ENCODE data around the gene MGAT4A.
"Not testable (repeated sequence)": the region's sequence is repeated elsewhere in the genome, so short reads cannot be mapped to it uniquely, and the experiment has no call there.

MGAT4A gene

DNA sequence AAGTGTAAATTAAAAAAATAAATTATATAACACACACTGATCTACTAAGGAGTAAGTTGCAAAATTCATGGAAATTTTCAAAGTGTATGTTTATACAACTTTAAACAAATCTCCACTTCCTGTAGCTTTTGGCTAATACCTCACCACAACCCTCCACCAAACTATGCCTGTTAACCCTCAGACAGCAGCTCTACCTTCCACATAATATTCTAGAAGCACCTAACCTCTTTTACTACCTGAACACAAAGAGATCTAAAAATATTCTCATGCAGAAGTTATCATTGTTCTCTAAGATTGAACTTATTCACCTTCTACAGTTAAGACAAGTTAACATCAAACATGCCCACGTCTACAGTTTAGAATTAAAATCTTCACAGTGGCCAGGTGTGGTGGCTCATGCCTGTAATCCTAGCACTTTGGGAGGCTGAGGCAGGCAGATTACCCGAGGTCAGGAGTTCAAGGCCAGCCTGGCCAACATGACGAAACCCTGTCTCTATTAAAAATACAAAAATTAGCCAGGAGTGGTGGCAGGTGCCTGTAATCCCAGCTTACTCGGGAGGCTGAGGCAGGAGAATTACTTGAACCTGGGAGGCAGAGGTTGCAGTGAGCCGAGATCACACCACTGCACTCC is 2.7 kb downstream of the MGAT4A start:
- not testable (repeated sequence) for ATAC-seq, H3K27me3 Mint-ChIP-seq, DNase-seq, H3K9me3 Mint-ChIP-seq
- peak overlapping the region; percentile 76 to 82 for H3K4me3 Mint-ChIP-seq
- peaks cover 63% of the 10 kb centered on the region for H3K4me1 Mint-ChIP-seq
- H3K27ac Mint-ChIP-seq, result peak overlapping the region; percentile 83 to 84

DNA sequence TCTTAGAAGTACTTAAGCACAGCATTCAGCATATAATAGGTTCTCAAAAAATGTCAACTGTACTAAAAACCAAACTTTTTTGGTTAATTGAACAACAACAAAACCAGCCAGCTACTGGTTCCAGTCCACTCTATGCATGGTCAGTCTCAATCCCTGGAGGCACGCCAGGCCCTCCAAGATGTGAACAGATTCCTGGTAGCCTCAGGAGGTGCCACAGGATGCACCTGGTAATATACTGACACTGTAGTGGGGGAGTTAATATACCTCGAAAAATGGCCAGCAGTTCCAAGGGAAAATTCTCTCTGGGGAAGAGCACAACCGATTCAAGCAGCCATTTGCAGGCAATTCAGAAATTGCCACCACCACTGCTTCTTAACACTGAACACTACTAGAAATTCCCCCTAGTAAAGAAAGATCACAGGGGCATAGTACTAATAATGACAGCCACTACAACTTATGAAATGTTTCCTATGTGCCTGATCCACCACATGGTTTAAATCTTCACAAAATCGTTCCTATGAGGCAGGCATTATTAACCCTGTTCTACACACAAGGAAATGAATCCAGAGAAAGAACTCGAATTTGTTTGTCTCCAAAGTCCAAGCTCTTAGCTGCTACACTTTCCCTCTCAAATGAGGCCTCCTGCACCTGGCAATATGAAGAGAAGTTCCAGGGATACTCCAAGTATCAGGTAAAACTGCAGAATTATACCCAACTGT is 3.4 kb downstream of the MGAT4A start:
- DNase-seq, result no peak
- Mint-ChIP-seq H3K9me3 (peaks cover 2 to 3% of the 10 kb centered on the region in 2 donors), H3K4me3 (peak overlapping the region; percentile 76 to 82), H3K27ac (peak overlapping the region in 1 of 2 donors; percentile 44), H3K4me1 (peaks cover 63% of the 10 kb centered on the region), H3K27me3 (no peaks in the 10 kb centered on the region)
- ATAC-seq, result no peak

DNA sequence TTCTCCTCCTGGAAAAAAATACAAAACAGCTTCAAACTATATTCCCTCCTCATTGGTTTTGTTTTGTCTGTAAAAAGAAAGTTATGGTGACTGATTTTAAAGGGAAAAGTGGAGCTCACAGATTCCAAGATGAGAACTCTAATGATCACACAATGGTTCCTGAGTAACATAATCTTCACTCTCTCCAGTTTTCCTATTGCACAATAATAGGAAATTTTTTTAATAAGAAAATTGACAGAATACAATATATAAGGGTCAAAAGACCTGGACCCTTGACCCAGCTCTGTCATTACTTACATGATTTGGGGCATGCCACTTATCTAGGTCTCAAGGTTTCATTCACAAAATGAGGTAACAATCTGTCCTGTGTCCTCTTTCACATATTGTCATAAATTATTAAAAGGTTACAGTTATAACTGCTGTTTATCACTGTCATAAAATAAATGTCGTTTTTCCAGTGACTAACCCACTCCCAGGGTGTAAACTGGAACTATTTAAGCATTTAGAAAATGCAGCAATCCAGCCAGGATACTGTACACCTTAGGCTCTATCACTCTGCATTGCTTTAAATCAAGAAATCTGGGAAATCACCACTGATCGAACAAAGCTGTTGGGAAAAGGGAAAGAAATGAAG is 4.1 kb downstream of the MGAT4A start:
- peaks cover 67% of the 10 kb centered on the region for H3K4me1 Mint-ChIP-seq
- no peaks in the 10 kb centered on the region for H3K9me3 Mint-ChIP-seq
- H3K4me3 Mint-ChIP-seq, result peak overlapping the region; percentile 76 to 82
- H3K27me3 Mint-ChIP-seq, result no peaks in the 10 kb centered on the region
- H3K27ac Mint-ChIP-seq, result peak overlapping the region; percentile 34 to 48
- no peak for ATAC-seq
- no peak for DNase-seq

DNA sequence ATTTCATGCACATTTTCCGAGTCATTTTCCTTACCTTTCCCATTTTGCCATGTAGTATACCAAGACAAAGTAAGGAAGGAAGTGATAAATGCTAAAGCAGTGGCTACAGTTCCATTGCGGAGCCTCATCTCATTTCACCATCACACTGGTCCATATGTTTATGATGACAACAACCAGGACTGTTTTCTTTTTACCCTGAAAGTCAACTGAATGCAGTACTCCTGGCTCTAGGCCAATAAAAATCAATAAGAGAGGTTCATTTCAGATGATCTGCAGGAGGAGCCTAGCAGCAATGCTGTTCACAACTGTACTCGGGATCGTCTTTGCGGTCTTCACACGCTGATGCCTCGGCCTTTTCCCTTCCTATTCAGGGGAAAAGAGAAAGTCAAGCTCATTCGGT is 4.7 kb downstream of the MGAT4A start:
- Mint-ChIP-seq H3K9me3 (no peaks in the 10 kb centered on the region), H3K4me3 (peak overlapping the region; percentile 76 to 82), H3K27me3 (no peaks in the 10 kb centered on the region), H3K4me1 (peaks cover 67% of the 10 kb centered on the region), H3K27ac (no peak overlapping the region)
- no peak for ATAC-seq
- no peak for DNase-seq

DNA sequence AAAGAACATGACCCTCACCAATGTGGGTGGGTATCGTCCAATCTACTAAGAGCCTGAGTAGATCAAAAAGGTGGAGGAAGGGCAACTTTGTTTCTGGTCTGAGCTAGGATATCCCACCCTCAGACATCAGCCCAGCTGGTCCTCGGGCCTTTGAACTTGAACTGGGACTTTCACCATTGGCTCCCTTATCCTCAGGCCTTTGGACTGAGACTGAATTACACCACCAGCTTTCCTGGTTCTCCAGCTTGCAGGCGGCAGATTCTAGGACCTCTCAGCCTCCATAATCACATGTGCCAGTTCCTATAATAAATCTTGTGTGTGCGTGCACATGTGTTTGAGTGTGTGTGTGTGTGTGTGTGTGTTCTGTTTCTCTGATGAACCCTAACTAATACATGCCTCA is 10.6 kb downstream of the MGAT4A start:
- H3K27me3 Mint-ChIP-seq, result no peaks in the 10 kb centered on the region
- H3K4me3 Mint-ChIP-seq, result no peak overlapping the region
- DNase-seq, result no peak
- peaks cover 0 to 5% of the 10 kb centered on the region in 2 donors for H3K9me3 Mint-ChIP-seq
- no peak overlapping the region for H3K27ac Mint-ChIP-seq
- H3K4me1 Mint-ChIP-seq, result peaks cover 93% of the 10 kb centered on the region
- ATAC-seq, result no peak

DNA sequence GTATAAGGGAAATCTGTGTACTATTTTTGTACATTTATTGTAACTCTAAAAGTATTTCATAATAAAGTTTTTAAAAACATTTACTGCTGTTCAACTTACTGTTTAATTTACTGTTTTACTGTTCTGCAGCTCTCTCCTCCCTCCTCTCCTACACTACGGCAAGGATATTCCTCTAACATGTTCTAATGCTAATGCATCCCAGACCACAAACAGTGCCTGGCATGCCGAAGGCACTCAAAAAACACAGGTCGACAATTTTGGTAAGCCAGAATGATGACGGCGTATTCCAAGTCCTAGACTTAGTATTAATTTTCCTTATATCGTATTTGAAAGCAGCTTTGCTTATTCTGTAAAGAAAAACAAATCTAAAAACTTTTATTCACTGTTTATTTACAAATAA is 13.3 kb downstream of the MGAT4A start:
- no peaks in the 10 kb centered on the region for H3K27me3 Mint-ChIP-seq
- DNase-seq, result no peak
- peak overlapping the region in 1 of 2 donors; percentile 22 for H3K4me3 Mint-ChIP-seq

DNA sequence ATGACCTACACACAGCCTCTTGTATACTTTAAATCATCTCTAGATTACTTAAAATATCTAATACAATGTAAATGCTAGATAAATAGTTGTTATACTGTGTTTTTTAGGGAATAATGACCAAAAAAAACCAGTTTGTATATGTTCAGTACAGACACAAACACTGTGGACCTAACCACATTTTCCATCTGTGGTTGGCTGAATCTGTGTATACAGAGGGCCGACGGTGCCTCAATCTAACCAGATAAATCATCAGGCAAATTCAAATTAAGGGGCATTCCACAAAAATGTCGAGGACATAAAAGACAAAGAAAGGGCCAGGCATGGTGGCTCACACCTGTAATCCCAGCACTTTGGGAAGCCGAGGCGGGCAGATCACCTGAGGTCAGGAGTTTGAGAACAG is 14.1 kb downstream of the MGAT4A start:
- Mint-ChIP-seq H3K27ac (peak overlapping the region; percentile 47 to 96), H3K9me3 (peaks cover 0 to 5% of the 10 kb centered on the region in 2 donors), H3K4me3 (peak overlapping the region; percentile 25 to 60), H3K27me3 (no peaks in the 10 kb centered on the region), H3K4me1 (peaks cover 91% of the 10 kb centered on the region)
- no peak for DNase-seq
- peak; percentile 61 for ATAC-seq

More for the DNA sequence above, 13.3 kb downstream of the MGAT4A start:
- Mint-ChIP-seq H3K4me1 (peaks cover 91% of the 10 kb centered on the region), H3K27ac (peak overlapping the region in 1 of 2 donors; percentile 10), H3K9me3 (peaks cover 0 to 5% of the 10 kb centered on the region in 2 donors)
- ATAC-seq, result no peak

DNA sequence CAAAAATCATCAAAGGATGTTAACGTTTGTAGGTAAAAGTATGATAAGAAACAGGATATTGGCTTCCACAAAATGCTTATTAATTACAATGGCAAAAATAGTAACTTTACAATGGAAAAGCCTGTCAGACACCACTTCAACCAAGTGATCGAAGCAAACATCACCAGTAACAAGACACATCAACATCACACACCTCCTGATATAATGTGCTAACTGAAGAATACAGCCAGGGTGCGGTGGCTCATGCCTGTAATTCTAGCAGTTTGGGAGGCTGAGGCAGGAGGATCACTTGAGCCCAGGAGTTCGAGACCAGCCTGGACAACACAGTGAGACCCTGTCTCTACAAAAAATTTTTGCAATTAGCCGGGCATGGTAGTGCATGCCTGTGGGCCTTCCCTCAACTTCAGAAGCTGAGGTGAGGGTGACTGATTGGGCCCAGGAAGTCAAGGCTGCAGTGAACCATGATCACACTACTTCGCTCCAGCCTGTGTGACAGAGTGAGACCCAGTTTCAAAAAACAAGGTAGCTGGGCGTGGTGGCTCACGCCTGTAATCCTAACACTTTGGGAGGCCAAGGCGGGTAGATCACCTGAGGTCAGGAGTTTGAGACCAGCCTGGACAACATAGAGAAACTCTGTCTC is 15.0 kb downstream of the MGAT4A start:
- ATAC-seq, result peak; percentile 63
- peaks cover 0 to 5% of the 10 kb centered on the region in 2 donors for H3K9me3 Mint-ChIP-seq
- H3K4me1 Mint-ChIP-seq, result peaks cover 98% of the 10 kb centered on the region
- H3K27ac Mint-ChIP-seq, result peak overlapping the region; percentile 45 to 49
- H3K4me3 Mint-ChIP-seq, result peak overlapping the region; percentile 17 to 51
- H3K27me3 Mint-ChIP-seq, result no peaks in the 10 kb centered on the region
- DNase-seq, result no peak

DNA sequence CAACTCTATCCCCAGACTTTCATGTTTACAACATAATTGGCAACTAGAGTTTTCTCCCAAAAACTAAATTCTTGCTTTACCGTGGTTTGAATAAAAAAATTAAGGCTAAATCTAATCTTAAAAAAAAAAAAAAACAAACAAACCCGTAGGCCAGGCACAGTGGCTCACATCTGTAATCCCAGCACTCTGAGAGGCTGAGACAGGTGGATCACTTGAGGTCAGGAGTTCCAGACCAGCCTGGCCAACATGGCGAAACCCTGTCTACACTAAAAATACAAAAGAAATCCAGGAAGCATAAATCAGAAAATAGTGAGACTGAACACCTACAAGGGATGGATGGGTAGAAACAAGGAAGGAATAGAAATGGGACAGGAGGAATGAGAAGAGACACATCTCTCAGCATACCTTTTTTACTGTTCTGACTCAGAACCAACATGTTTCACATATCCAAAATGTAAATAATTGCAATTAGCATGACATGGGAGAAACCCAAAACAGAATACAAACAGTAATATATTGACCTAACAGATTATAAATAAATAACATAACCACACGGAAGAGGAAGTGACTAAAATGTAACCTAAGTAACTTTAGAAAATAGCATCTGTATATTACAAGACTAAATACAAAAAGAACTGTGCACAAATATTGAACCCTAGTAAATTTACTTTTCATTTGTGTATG is 17.5 kb downstream of the MGAT4A start:
- DNase-seq (no peak), ATAC-seq (peak; percentile 39)
- peak overlapping the region in 1 of 2 donors; percentile 93 for H3K27ac Mint-ChIP-seq
- no peaks in the 10 kb centered on the region for H3K9me3 Mint-ChIP-seq
- peak overlapping the region; percentile 8 to 34 for H3K4me3 Mint-ChIP-seq
- peaks cover 98% of the 10 kb centered on the region for H3K4me1 Mint-ChIP-seq
- no peaks in the 10 kb centered on the region for H3K27me3 Mint-ChIP-seq

DNA sequence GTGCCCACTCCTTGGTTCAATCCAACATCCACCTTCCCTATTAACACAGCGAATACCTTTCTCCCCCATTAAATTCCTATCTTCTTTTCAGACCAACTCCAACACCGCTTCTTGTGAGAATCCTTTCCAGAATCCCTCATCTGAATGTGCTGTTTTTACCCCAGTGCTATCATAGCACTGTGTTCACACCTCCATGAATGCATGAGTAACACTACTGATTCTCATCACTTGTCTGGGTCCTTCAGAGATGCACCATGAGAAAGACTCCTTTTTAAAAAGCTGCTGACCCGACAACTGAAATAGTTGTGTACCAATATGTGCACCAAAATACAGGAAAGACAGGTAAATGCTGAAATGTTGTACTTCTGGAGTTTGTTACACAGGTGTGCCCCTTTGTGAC is 18.8 kb downstream of the MGAT4A start:
- Mint-ChIP-seq H3K27ac (no peak overlapping the region), H3K4me1 (peaks cover 95% of the 10 kb centered on the region), H3K4me3 (peak overlapping the region; percentile 48 to 56), H3K9me3 (no peaks in the 10 kb centered on the region), H3K27me3 (no peaks in the 10 kb centered on the region)
- ATAC-seq (peak; percentile 86), DNase-seq (no peak)

DNA sequence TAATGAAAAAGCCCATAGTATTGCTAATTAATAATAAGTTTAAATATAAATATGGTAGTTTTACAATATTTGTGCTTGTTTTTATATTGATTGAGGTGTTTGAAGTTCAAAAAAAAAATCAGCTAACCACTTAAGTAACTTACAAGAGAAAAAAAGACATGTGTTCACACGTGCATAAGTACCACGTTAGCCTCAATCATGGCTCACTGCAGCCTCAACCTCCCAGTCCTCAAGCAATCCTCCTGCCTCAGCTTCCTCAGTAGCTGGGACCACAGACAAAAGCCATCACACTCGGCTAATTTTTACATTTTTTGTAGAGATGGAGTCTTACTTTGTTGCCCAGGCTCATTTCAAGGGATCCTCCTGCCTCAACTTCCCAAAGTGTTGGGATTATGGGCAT is 19.4 kb downstream of the MGAT4A start:
- H3K4me1 Mint-ChIP-seq, result peaks cover 95% of the 10 kb centered on the region
- no peaks in the 10 kb centered on the region for H3K27me3 Mint-ChIP-seq
- DNase-seq (no peak), ATAC-seq (peak; percentile 48)
- H3K9me3 Mint-ChIP-seq, result no peaks in the 10 kb centered on the region
- H3K4me3 Mint-ChIP-seq, result no peak overlapping the region
- H3K27ac Mint-ChIP-seq, result no peak overlapping the region

DNA sequence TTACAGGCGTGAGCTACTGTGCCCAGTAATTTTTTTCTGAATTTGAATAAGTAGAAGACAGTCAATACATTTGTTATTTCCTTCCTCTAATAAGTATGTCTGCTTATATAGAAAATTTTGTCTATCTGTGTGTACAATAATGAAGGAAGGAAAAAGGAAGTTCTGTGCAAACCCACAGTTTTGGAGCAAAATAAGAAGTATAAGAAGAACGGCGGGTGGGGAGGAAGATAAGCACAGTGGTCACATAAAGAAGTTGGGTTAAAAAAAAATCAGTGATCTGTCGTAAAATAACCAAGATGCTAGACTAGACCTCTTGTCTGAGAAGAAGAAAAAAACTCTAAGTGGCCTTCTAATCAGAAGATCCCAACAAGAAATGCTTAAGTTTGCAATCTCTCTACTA is 20.2 kb downstream of the MGAT4A start:
- DNase-seq (no peak), ATAC-seq (no peak)
- Mint-ChIP-seq H3K27me3 (no peaks in the 10 kb centered on the region), H3K27ac (peak overlapping the region; percentile 84 to 86), H3K4me1 (peaks cover 91% of the 10 kb centered on the region), H3K9me3 (no peaks in the 10 kb centered on the region), H3K4me3 (peak overlapping the region; percentile 80 to 82)

DNA sequence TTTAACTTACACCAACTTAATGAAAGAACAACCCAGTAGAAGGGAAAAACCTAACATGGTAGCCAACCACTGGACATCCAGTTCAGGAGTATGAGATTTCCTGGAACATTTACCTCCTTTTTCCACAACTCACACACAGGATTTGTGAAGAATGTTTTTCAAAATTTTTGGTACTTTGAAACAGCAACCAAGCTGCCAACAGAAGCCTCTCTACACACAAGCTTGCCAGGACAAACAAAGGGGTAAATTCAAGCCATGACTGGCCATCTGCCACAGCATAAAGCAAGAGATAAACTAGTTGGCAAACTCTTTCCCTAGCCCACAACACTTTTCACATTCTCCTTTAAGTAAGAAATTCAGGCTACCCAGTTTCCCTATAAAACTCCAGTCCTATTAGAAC is 21.4 kb downstream of the MGAT4A start:
- peak overlapping the region in 1 of 2 donors; percentile 70 for H3K27ac Mint-ChIP-seq
- peak overlapping the region; percentile 69 to 71 for H3K4me3 Mint-ChIP-seq
- H3K27me3 Mint-ChIP-seq, result no peaks in the 10 kb centered on the region
- peaks cover 89% of the 10 kb centered on the region for H3K4me1 Mint-ChIP-seq
- ATAC-seq (no peak), DNase-seq (no peak)
- no peaks in the 10 kb centered on the region for H3K9me3 Mint-ChIP-seq

DNA sequence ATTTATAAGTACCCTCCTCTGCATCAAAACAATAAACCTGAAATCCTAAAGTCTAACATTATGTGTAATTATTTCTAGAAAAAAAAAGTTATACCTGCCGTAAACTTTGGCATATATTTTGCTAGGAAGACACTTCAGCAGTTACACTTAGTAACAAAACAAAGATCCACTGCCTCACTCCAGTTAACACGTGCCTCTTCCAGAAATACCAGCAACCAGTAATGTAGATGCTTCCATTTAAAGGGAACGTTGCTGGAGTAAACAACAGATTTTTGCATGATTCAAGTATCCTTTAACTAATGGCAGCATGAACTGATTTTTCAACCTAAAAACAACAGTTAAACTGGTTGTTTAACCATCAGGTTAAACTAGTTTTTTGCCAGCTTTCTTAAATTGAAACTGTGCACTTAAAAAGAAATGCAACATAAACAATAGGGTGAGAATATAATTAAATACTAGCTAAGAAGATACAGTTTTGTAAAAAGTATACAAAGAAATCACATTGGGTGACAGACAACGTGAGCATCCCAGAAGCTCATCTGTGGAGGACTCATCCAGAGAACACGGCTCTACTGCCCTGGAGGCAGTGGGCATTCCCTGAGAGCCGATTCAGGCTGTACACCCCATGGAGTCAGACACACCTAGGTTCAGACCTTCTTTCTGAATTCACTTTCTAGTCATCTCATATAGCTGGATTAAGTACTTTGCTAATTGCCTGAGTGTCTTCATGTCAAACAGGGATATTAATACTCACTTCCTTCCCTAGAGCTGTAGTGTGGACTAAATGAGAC is 22.3 kb downstream of the MGAT4A start:
- Mint-ChIP-seq H3K27me3 (no peaks in the 10 kb centered on the region), H3K4me3 (peak overlapping the region; percentile 69 to 71), H3K9me3 (no peaks in the 10 kb centered on the region), H3K4me1 (peaks cover 89% of the 10 kb centered on the region), H3K27ac (peak overlapping the region; percentile 14 to 70)
- ATAC-seq (no peak), DNase-seq (no peak)
